ENCODE data around the gene PFDN4.

PFDN4 gene

GRCh38 chr20:54193817-54194216 is 14.1 kb upstream of the PFDN4 start:
- ATAC-seq (ENCODE audit: insufficient read depth, low read depth) = no peak
- TF ChIP-seq EZH2 (IDR thresholded peaks at IDR 0.05; ENCODE audit: borderline replicate concordance, low read depth, low read length, severe bottlenecking) = no peak
- no peak for TF ChIP-seq CTCF (IDR thresholded peaks at IDR 0.05; ENCODE audit: borderline replicate concordance, extremely low read depth, low read length, poor library complexity, severe bottlenecking)
- Histone ChIP-seq H4K20me1 (ENCODE audit: insufficient read depth, low read length) (no peaks in the 10 kb centered on the region), H3K9me3 (ENCODE audit: insufficient read depth, low read length, severe bottlenecking) (no peaks in the 10 kb centered on the region), H3K79me2 (ENCODE audit: insufficient read depth, low read length) (no peaks in the 10 kb centered on the region), H3K36me3 (ENCODE audit: insufficient read depth, low read length) (no peaks in the 10 kb centered on the region), H3K27ac (ENCODE audit: low read length) (no peak overlapping the region), H3K4me1 (ENCODE audit: insufficient read depth, low read length) (no peaks in the 10 kb centered on the region), H3K4me2 (ENCODE audit: insufficient read depth, low read length) (no peak overlapping the region), H2AFZ (ENCODE audit: low read depth, low read length) (no peak overlapping the region), H3K4me3 (ENCODE audit: low read depth in 1 of 2, low read length in 2 of 2) (no peak overlapping the region), H3K27me3 (ENCODE audit: insufficient read depth, low read length, poor library complexity) (peaks cover 17% of the 10 kb centered on the region), H3K9ac (ENCODE audit: low read depth, low read length) (no peak overlapping the region)
- no peak for DNase-seq

- ATAC-seq (ENCODE audit: insufficient read depth, low read depth) (no peak), DNase-seq (no peak)
- peaks cover 17% of the 10 kb centered on the region for H3K27me3 ChIP-seq (ENCODE audit: insufficient read depth, low read length, poor library complexity)
- no peaks in the 10 kb centered on the region for H3K79me2 ChIP-seq (ENCODE audit: insufficient read depth, low read length)
- no peaks in the 10 kb centered on the region for H3K36me3 ChIP-seq (ENCODE audit: insufficient read depth, low read length)
- H3K27ac ChIP-seq (ENCODE audit: low read length) = no peak overlapping the region
- H4K20me1 ChIP-seq (ENCODE audit: insufficient read depth, low read length) = no peaks in the 10 kb centered on the region
- no peaks in the 10 kb centered on the region for H3K4me1 ChIP-seq (ENCODE audit: insufficient read depth, low read length)
- no peak overlapping the region for H2AFZ ChIP-seq (ENCODE audit: low read depth, low read length)
- no peak overlapping the region for H3K4me2 ChIP-seq (ENCODE audit: insufficient read depth, low read length)
- no peaks in the 10 kb centered on the region for H3K9me3 ChIP-seq (ENCODE audit: insufficient read depth, low read length, severe bottlenecking)
- no peak overlapping the region for H3K4me3 ChIP-seq (ENCODE audit: low read depth in 1 of 2, low read length in 2 of 2)
- no peak overlapping the region for H3K9ac ChIP-seq (ENCODE audit: low read depth, low read length)
- peak; percentile 12 for TF ChIP-seq CTCF (IDR thresholded peaks at IDR 0.05; ENCODE audit: borderline replicate concordance, extremely low read depth, low read length, poor library complexity, severe bottlenecking)
- no peak for TF ChIP-seq EZH2 (IDR thresholded peaks at IDR 0.05; ENCODE audit: borderline replicate concordance, low read depth, low read length, severe bottlenecking)
Measured at GRCh38 chr20:54194724-54195438, 13.0 kb upstream of the PFDN4 start.

GRCh38 chr20:54195483-54196472 is 12.1 kb upstream of the PFDN4 start:
- no peak overlapping the region for H3K4me2 ChIP-seq (ENCODE audit: insufficient read depth, low read length)
- H3K79me2 ChIP-seq (ENCODE audit: insufficient read depth, low read length) = no peaks in the 10 kb centered on the region
- no peaks in the 10 kb centered on the region for H3K36me3 ChIP-seq (ENCODE audit: insufficient read depth, low read length)
- no peak overlapping the region for H3K27ac ChIP-seq (ENCODE audit: low read length)
- ATAC-seq (ENCODE audit: insufficient read depth, low read depth) (no peak), DNase-seq (no peak)
- H3K4me1 ChIP-seq (ENCODE audit: insufficient read depth, low read length) = no peaks in the 10 kb centered on the region
- H3K9ac ChIP-seq (ENCODE audit: low read depth, low read length) = no peak overlapping the region
- TF ChIP-seq CTCF (IDR thresholded peaks at IDR 0.05; ENCODE audit: borderline replicate concordance, extremely low read depth, low read length, poor library complexity, severe bottlenecking) = no peak
- no peak for TF ChIP-seq EZH2 (IDR thresholded peaks at IDR 0.05; ENCODE audit: borderline replicate concordance, low read depth, low read length, severe bottlenecking)
- peaks cover 20% of the 10 kb centered on the region for H3K27me3 ChIP-seq (ENCODE audit: insufficient read depth, low read length, poor library complexity)
- no peak overlapping the region for H3K4me3 ChIP-seq (ENCODE audit: low read depth in 1 of 2, low read length in 2 of 2)
- no peaks in the 10 kb centered on the region for H3K9me3 ChIP-seq (ENCODE audit: insufficient read depth, low read length, severe bottlenecking)
- H2AFZ ChIP-seq (ENCODE audit: low read depth, low read length) = no peak overlapping the region
- no peaks in the 10 kb centered on the region for H4K20me1 ChIP-seq (ENCODE audit: insufficient read depth, low read length)
